Rectal smooth muscle tissue (tissue), 1 donor: ENCODE data around the gene FANK1.
"Not testable (repeated sequence)": the region's sequence is repeated elsewhere in the genome, so short reads cannot be mapped to it uniquely, and the experiment has no call there.

Source experiments
- H3K27ac ChIP-seq: one replicate; pipeline ENCODE4 v1.7.0; 2013; ENCODE audit warnings: low read depth, low read length, inconsistent platforms
- H3K27me3 ChIP-seq: one replicate; pipeline ENCODE4 v1.7.0; 2013; ENCODE audit warnings: low read length; ENCODE audit not compliant: control insufficient read depth, insufficient read depth
- H3K36me3 ChIP-seq: one replicate; pipeline ENCODE4 v1.7.0; 2013; ENCODE audit warnings: low read length; ENCODE audit not compliant: control insufficient read depth, insufficient read depth
- H3K4me1 ChIP-seq: one replicate; pipeline ENCODE4 v1.7.0; 2013; ENCODE audit warnings: low read length; ENCODE audit not compliant: control insufficient read depth, insufficient read depth
- H3K4me3 ChIP-seq: one replicate; pipeline ENCODE4 v1.7.0; 2013; ENCODE audit warnings: low read length
- H3K9ac ChIP-seq: one replicate; pipeline ENCODE4 v1.7.0; 2013; ENCODE audit warnings: low read length

FANK1 gene

DNA sequence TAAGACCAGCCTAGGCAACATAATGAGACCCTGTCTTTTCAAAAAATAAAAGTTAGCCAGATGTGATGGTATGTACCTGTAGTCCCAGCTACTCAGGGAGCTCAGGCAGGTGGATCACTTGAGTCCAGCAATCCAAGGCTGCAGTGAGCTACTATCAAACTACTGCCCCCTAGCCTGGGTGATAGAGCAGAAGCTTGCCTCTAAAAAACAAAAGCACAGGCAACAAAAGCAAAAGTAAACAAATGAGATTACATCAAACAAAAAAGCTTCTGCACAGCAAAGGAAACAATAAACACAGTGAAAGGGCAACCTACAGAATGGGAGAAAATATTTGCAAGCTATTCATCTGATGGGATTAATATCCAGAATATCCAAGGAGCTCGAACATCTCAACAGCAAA, 65.4 kb downstream of the FANK1 start:
- Histone ChIP-seq H3K9ac (no peak overlapping the region), H3K4me3 (no peak overlapping the region), H3K27me3 (no peaks in the 10 kb centered on the region), H3K4me1 (no peaks in the 10 kb centered on the region), H3K27ac (no peak overlapping the region), H3K36me3 (no peaks in the 10 kb centered on the region)

- no peaks in the 10 kb centered on the region for H3K27me3 ChIP-seq
- no peak overlapping the region for H3K27ac ChIP-seq
- no peaks in the 10 kb centered on the region for H3K4me1 ChIP-seq
- H3K36me3 ChIP-seq: no peaks in the 10 kb centered on the region
- no peak overlapping the region for H3K9ac ChIP-seq
- no peak overlapping the region for H3K4me3 ChIP-seq
Observed at GRCh38 chr10:125962200-125962599, 65.8 kb downstream of the FANK1 start.

- no peak overlapping the region for H3K27ac ChIP-seq
- H3K4me1 ChIP-seq: no peaks in the 10 kb centered on the region
- H3K36me3 ChIP-seq: no peaks in the 10 kb centered on the region
- no peaks in the 10 kb centered on the region for H3K27me3 ChIP-seq
- H3K4me3 ChIP-seq: no peak overlapping the region
- no peak overlapping the region for H3K9ac ChIP-seq
Observed at GRCh38 chr10:125964558-125964957, 68.2 kb downstream of the FANK1 start.

DNA sequence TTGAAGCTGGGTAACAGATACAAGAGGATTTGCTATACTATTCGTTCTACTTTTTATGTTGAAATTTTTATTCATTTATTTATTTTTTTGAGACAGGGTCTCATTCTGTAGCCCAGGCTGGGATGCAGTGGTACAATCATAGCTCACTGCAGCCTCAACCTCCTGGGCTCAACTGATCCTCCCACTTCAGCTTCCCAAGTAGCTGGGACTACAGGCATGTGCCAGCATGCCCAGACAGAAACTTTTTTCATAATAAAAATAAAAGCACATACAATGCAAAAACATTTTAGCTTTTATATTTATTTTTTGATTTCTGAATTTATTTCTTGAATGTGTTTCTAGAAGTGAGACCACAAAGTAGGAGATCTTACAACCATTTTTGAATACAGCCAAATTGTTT, 71.2 kb downstream of the FANK1 start:
- Histone ChIP-seq H3K9ac (no peak overlapping the region), H3K27ac (no peak overlapping the region), H3K4me1 (no peaks in the 10 kb centered on the region), H3K36me3 (no peaks in the 10 kb centered on the region), H3K27me3 (no peaks in the 10 kb centered on the region), H3K4me3 (no peak overlapping the region)

DNA sequence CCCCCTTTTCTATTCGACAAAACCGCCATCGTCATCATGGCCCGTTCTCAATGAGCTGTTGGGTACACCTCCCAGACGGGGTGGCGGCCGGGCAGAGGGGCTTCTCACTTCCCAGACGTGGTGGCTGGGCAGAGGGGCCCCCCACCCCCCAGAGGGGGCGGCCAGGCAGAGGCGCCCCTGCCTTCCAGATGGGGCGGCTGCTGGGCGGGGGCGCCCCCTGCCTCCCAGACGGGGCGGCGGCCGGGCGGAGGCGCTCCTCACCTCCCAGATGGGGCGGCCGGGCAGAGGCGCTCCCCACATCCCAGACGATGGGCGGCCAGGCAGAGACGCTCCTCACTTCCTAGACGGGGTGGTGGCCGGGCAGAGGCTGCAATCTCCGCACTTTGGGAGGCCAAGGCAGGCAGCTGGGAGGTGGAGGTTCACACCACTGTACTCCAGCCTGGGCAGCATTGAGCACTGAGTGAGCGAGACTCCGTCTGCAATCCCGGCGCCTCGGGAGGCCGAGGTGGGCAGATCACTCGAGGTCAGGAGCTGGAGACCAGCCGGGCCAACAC, 73.8 kb downstream of the FANK1 start:
- H3K27ac ChIP-seq, H3K4me1 ChIP-seq, H3K4me3 ChIP-seq, H3K9ac ChIP-seq, H3K27me3 ChIP-seq, H3K36me3 ChIP-seq: not testable (repeated sequence)

DNA sequence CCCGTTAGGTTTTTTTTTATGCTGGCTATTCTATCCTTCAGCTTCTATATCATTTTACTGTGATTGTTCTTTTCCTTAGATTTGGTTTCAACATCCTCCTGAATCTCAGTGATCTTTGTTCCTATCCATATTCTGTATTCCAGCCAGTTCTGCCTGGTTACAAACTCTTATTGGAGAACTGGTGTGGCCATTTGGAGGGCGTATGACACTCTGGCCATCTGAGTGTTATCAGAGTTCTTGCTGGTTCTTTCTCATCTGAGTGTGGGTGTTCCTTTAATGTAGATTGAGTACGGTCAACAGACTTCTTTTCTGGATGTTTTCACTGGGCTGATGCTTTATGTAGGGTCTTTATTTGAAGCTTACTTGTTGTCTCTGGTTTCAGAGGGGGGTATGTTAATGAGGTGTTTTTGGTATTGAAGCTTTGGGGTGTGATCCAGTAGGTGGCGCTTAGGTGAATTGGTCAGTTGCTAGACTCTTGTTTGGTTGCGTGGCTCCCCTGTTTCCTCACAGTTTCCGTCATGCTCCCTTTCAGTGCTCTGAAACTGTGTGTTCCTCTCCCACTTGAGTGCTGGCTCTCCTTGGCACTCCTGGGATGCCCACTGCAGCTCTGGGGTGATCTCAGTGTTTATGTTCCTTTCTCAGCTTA, 80.7 kb downstream of the FANK1 start:
- Histone ChIP-seq H3K4me3 (no peak overlapping the region), H3K4me1 (no peaks in the 10 kb centered on the region), H3K27me3 (no peaks in the 10 kb centered on the region), H3K36me3 (no peaks in the 10 kb centered on the region), H3K9ac (no peak overlapping the region), H3K27ac (no peak overlapping the region)

GRCh38 chr10:125979976-125980375, 83.6 kb downstream of the FANK1 start:
- Histone ChIP-seq H3K4me3 (no peak overlapping the region), H3K36me3 (no peaks in the 10 kb centered on the region), H3K27me3 (no peaks in the 10 kb centered on the region), H3K9ac (no peak overlapping the region), H3K4me1 (no peaks in the 10 kb centered on the region), H3K27ac (no peak overlapping the region)

DNA sequence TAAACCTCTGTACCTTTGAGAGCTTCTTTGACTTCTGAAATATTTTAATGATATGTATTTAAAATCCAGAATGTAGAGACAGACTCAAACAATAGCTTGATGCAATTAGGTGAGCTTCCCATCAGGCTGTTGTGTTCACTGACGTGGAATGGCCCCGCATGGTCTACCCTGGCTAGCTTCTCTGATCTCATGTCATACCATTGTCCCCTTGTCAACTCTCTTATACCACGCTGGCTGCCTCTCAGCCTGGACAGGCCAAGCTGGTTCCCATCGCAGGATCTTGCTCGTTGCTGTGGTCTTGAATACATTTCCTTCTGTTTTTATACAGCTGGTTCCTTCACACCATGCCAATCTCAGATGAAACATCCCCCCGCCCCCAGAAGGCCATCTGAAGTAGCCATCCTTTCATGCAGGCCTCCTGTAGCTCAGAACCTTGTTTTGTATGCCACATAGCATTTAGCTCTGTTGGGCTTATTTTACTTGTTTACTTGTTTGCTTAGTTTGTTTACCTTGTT, 84.2 kb downstream of the FANK1 start:
- no peak overlapping the region for H3K4me3 ChIP-seq
- H3K27ac ChIP-seq: no peak overlapping the region
- no peak overlapping the region for H3K9ac ChIP-seq
- H3K27me3 ChIP-seq: no peaks in the 10 kb centered on the region
- no peaks in the 10 kb centered on the region for H3K4me1 ChIP-seq
- no peaks in the 10 kb centered on the region for H3K36me3 ChIP-seq

DNA sequence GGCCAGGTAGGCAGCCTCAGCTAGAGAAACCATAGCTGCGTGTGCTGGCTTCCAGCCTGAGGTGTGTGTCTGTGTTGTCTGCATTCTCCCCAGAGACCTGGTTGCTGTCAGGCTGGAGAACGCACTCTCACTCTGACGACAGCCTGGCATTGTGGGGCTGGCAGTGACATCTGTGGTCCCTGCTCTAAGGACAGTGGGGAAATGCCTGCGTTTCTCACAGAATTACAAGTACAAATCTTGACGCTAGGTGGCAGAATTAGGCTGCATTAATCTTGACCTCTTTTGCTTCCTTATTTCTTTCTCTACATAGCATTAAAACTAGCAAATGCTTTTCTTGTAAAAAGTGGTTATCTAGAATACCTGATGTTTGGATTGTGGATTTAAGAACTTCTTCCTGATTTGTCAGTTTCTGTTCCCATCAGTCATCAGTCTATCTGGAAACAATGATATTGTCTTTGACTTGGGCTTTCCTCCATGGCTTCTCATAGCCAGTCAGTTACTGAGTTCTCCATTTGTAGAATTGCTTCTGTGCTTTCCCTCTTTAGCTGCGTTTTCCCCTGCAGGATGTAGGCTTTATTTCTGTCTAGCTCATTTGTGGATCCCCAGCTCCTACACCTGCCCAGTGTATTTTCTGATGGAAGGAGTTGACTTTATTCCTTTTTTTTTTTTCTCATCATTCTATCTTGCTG, 86.0 kb downstream of the FANK1 start:
- no peak overlapping the region for H3K27ac ChIP-seq
- no peaks in the 10 kb centered on the region for H3K36me3 ChIP-seq
- H3K9ac ChIP-seq: no peak overlapping the region
- H3K27me3 ChIP-seq: no peaks in the 10 kb centered on the region
- no peak overlapping the region for H3K4me3 ChIP-seq
- H3K4me1 ChIP-seq: no peaks in the 10 kb centered on the region

DNA sequence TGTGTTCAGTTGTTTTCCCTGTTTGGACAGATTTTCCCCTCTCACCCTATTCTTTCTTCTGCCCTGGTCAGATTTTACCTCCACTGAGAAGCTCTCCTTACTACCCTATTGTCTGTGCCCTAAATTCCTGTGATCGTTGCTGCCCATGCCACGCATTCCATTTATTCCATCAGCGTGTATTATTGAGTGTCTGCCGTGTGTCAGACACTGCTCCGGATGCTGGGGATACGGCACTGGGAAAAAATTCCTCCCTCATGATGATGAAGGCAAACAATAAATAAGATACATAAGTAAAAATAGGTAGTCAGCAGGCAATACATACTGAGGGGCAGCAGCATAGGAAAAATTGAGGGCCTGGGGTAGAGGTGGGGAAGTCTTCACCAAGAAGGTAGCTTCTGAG, 86.8 kb downstream of the FANK1 start:
- H3K4me1 ChIP-seq: no peaks in the 10 kb centered on the region
- H3K27ac ChIP-seq: no peak overlapping the region
- no peak overlapping the region for H3K4me3 ChIP-seq
- no peaks in the 10 kb centered on the region for H3K27me3 ChIP-seq
- no peaks in the 10 kb centered on the region for H3K36me3 ChIP-seq
- no peak overlapping the region for H3K9ac ChIP-seq

DNA sequence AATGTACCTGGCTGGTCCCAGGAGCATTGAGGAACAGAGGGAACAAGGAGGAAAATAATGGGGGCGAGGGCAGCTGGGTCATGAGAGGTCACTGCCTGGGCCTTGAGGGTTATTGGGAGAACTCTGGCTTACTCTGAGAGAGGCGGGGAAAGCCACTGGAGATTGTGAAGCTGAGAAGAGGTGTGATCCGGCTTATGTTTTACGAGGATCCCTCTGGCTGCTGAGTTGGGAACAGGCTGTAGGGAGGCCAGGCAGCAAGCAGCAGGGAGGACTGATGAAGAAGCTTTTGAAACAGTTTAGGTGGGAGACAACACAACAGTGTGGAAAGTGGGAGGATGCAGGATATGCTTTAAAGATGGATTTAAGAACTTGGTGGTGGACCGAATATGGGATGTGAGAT, 87.3 kb downstream of the FANK1 start:
- Histone ChIP-seq H3K27ac (no peak overlapping the region), H3K27me3 (no peaks in the 10 kb centered on the region), H3K4me3 (no peak overlapping the region), H3K4me1 (no peaks in the 10 kb centered on the region), H3K36me3 (no peaks in the 10 kb centered on the region), H3K9ac (no peak overlapping the region)

DNA sequence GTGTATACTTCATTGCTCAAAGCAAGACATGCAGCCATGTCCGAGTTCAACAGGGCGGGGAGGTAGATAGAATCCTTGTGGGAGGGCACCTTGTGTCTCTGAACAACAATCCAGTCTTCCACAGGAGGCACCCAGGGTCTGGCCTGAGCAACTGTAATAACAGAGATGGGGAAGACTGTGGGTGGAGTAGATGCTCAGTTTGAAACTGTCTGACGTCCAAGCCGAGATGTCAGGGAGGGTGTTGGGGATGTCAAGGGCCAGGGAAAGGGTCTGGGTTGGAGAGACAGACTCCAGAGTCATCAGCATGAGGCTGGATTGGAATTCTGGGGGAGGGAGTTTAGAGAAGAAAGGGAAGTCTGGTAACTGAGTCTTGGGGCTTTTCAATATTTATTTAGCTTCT, 88.0 kb downstream of the FANK1 start:
- Histone ChIP-seq H3K27ac (no peak overlapping the region), H3K4me1 (no peaks in the 10 kb centered on the region), H3K4me3 (no peak overlapping the region), H3K27me3 (no peaks in the 10 kb centered on the region), H3K36me3 (no peaks in the 10 kb centered on the region), H3K9ac (no peak overlapping the region)
